Measurements from ENCODE around the gene SSUH2. TPM values are rescaled to one million over a fixed set of nuclear protein-coding genes. Genes with fewer than 3 reads are reported as not detected.

Gene SSUH2
- total and polyA plus RNA-seq, 2 of the 13 experiments (the other 11 are each of a cell fraction or from before 2014, with no cell fraction given) = 38.1 to 136 TPM

DNA sequence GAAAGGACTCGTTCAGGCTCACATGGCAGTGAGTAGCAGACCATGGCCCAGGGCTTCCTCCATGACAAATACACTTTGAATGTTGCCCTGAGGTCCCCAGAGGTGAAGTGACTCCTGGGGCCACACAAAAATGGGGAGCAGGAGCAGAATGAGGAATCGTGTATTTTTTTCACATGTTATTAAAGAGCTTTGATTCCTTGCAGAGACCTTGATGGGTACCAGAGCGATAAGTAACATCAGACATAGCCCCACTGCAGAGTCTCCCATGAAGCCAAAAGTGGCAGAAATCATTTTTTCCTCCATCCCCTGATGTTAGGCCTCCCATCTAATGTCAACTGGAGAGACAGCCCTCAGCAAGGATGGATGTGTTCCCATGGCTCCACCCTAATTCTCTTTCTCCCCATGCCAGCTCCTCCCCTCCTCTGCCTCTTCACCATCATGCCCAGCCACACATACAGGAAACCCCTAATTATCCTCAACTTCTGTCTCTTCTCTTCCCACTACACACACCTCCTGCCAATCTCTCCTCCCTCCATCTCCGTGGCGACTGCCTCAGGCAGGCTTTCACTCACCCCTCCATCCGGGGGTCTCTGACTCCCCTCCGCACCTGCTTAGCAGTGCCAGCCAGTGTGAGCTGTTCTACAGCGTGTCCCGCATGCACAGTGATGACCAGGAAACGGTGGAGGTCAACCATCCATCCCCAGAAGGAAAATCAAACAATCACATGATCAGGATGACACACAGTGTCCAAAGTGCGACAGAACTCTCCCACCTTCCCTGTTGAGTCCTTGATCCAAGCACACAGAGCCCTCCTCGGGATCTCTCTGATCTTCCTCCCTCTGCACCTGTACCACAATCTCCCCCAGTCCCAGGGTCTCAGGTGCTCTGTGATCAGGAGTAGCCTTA lies 7.1 kb upstream of the SSUH2 start (continued):
- TF ChIP-seq, protein P1, sequence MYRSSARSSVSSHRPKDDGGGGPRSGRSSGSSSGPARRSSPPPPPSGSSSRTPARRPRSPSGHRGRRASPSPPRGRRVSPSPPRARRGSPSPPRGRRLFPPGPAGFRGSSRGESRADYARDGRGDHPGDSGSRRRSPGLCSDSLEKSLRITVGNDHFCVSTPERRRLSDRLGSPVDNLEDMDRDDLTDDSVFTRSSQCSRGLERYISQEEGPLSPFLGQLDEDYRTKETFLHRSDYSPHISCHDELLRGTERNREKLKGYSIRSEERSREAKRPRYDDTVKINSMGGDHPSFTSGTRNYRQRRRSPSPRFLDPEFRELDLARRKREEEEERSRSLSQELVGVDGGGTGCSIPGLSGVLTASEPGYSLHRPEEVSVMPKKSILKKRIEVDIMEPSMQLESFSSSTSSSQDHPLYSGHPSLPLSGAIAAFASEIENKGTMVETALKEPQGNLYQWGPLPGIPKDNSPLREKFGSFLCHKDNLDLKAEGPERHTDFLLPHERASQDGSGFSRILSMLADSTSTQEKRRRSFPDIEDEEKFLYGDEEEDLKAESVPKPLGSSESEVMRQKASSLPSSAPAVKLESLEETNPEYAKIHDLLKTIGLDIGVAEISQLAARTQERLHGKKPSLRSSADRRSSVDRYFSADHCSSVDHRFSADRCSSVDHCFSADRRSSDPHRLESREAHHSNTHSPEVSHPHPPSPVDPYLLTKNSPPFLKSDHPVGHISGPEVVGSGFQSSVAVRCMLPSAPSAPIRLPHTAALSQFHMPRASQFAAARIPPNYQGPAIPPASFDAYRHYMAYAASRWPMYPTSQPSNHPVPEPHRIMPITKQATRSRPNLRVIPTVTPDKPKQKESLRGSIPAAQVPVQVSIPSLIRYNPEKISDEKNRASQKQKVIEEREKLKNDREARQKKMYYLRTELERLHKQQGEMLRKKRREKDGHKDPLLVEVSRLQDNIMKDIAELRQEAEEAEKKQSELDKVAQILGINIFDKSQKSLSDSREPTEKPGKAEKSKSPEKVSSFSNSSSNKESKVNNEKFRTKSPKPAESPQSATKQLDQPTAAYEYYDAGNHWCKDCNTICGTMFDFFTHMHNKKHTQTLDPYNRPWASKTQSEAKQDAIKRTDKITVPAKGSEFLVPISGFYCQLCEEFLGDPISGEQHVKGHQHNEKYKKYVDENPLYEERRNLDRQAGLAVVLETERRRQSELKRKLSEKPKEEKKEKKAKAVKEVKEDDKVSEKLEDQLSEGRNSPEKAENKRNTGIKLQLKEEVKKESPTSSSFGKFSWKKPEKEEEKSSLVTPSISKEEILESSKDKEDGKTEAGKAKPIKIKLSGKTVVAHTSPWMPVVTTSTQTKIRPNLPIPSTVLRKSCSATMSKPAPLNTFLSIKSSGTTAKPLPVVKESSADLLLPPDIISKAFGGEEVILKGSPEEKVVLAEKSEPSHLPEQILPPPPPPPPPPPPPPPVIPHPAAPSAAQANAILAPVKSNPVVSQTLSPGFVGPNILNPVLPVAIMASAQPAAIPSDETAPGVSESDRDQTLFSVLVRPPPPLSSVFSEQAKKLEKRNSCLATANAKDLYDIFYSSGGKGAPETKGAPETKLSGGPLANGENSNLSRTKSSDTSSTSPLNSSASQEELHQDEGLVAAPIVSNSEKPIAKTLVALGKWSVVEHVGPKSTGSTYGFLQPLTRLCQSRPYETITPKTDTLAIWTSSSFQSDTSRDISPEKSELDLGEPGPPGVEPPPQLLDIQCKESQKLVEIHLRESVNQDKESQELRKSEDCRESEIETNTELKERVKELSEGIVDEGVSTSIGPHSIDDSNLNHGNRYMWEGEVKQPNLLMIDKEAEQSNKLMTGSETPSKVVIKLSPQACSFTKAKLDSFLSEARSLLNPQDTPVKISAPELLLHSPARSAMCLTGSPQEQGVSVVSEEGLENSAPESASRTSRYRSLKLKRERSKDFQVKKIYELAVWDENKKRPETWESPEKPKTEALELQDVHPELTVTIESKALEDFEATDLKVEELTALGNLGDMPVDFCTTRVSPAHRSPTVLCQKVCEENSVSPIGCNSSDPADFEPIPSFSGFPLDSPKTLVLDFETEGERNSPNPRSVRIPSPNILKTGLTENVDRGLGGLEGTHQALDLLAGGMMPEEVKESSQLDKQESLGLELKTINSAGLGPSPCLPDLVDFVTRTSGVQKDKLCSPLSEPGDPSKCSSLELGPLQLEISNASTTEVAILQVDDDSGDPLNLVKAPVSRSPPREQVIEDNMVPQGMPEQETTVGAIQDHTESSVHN (CRISPR knock-in tag; IDR thresholded peaks at IDR 0.05) = 0 out of 2 replicates have a peak, but pooled peaks have one; percentile 62
- TF ChIP-seq IKZF1 (IDR thresholded peaks at IDR 0.05) (no peak), ZNF563 (CRISPR knock-in tag; IDR thresholded peaks at IDR 0.05) (peak; percentile 85; the same call in 1 of the 2 replicates), CC2D1A (CRISPR knock-in tag; IDR thresholded peaks at IDR 0.05) (no peak), ATF1 (CRISPR knock-in tag; IDR thresholded peaks at IDR 0.05) (0 out of 2 replicates have a peak, but pooled peaks have one; percentile 39), ZNF724P (CRISPR knock-in tag; IDR thresholded peaks at IDR 0.05; ENCODE audit: borderline replicate concordance) (0 out of 2 replicates have a peak, but pooled peaks have one; percentile 59), CBFB (CRISPR knock-in tag; IDR thresholded peaks at IDR 0.05) (0 out of 2 replicates have a peak, but pooled peaks have one; percentile 24), CHD2 (IDR thresholded peaks at IDR 0.05; ENCODE audit: low read depth, low read length) (no peak), ETS1 (CRISPR knock-in tag; IDR thresholded peaks at IDR 0.05) (no peak), DPF2 (CRISPR knock-in tag; IDR thresholded peaks at IDR 0.05; ENCODE audit: borderline replicate concordance, low read depth) (peak; percentile 90), ZNF543 (CRISPR knock-in tag; IDR thresholded peaks at IDR 0.05) (0 out of 2 replicates have a peak, but pooled peaks have one; percentile 39), ZNF652 (CRISPR knock-in tag; IDR thresholded peaks at IDR 0.05; ENCODE audit: borderline replicate concordance, low read depth) (peak; percentile 55; the same call in 1 of the 2 replicates)
- TF ChIP-seq, protein P2, sequence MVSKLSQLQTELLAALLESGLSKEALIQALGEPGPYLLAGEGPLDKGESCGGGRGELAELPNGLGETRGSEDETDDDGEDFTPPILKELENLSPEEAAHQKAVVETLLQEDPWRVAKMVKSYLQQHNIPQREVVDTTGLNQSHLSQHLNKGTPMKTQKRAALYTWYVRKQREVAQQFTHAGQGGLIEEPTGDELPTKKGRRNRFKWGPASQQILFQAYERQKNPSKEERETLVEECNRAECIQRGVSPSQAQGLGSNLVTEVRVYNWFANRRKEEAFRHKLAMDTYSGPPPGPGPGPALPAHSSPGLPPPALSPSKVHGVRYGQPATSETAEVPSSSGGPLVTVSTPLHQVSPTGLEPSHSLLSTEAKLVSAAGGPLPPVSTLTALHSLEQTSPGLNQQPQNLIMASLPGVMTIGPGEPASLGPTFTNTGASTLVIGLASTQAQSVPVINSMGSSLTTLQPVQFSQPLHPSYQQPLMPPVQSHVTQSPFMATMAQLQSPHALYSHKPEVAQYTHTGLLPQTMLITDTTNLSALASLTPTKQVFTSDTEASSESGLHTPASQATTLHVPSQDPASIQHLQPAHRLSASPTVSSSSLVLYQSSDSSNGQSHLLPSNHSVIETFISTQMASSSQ (IDR thresholded peaks at IDR 0.05; ENCODE audit: low read depth) = no peak
- TF ChIP-seq, protein P2 (CRISPR knock-in tag; IDR thresholded peaks at IDR 0.05; ENCODE audit: borderline replicate concordance) = peak; percentile 68; the same call in 1 of the 2 replicates

Data from HepG2 (cell line).